ENCODE results near the gene TOM1L2.

- no peak for TF ChIP-seq CTCF (IDR thresholded peaks at IDR 0.05; ENCODE audit: insufficient read depth, low read length)
- TF ChIP-seq, protein P1, sequence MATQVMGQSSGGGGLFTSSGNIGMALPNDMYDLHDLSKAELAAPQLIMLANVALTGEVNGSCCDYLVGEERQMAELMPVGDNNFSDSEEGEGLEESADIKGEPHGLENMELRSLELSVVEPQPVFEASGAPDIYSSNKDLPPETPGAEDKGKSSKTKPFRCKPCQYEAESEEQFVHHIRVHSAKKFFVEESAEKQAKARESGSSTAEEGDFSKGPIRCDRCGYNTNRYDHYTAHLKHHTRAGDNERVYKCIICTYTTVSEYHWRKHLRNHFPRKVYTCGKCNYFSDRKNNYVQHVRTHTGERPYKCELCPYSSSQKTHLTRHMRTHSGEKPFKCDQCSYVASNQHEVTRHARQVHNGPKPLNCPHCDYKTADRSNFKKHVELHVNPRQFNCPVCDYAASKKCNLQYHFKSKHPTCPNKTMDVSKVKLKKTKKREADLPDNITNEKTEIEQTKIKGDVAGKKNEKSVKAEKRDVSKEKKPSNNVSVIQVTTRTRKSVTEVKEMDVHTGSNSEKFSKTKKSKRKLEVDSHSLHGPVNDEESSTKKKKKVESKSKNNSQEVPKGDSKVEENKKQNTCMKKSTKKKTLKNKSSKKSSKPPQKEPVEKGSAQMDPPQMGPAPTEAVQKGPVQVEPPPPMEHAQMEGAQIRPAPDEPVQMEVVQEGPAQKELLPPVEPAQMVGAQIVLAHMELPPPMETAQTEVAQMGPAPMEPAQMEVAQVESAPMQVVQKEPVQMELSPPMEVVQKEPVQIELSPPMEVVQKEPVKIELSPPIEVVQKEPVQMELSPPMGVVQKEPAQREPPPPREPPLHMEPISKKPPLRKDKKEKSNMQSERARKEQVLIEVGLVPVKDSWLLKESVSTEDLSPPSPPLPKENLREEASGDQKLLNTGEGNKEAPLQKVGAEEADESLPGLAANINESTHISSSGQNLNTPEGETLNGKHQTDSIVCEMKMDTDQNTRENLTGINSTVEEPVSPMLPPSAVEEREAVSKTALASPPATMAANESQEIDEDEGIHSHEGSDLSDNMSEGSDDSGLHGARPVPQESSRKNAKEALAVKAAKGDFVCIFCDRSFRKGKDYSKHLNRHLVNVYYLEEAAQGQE (IDR thresholded peaks at IDR 0.05; ENCODE audit: insufficient replicate concordance, low read depth) = no peak
These were observed 1.3 kb downstream of the TOM1L2 start for GRCh38 chr17:17970699-17971430.
